Activated CD8-positive, alpha-beta T cell treated with anti-CD3 and anti-CD28 coated beads for 36 hours (primary cell): ENCODE measurements around the gene ARHGDIA. TPM values are rescaled to one million over a fixed set of nuclear protein-coding genes. Genes with fewer than 3 reads are reported as not detected.

Experiments used
- ATAC-seq: fragments of 200-7000 bp; cut with Tn5 transposase; one replicate; pipeline ENCODE4 v1.10.0; 2021; ENCODE audit warnings: mild to moderate bottlenecking, moderate library complexity
- CTCF ChIA-PET: fragments of 350-600 bp; sonication (Branson Sonifier 250); formaldehyde crosslinking; loops from one replicate; lab custom pipeline; 2021; ENCODE audit warnings: antibody characterized with exemption; lab: Charles Lee
- POLR2A ChIA-PET: fragments of 350-600 bp; sonication (Branson Sonifier 250); formaldehyde crosslinking; loops from one replicate; lab custom pipeline; 2021; ENCODE audit warnings: antibody characterized with exemption; lab: Charles Lee
- DNase-seq: peaks from one replicate; pipeline ENCODE4 v3.0.0-alpha.2; 2020
- H3K27ac Mint-ChIP-seq: one replicate; pipeline ENCODE4 v1.8.0; 2021; ENCODE audit warnings: mild to moderate bottlenecking, mixed read lengths
- H3K27me3 Mint-ChIP-seq: one replicate; pipeline ENCODE4 v1.8.0; 2021; ENCODE audit warnings: mixed read lengths
- H3K36me3 Mint-ChIP-seq: one replicate; pipeline ENCODE4 v1.8.0; 2021; ENCODE audit warnings: low read depth, mixed read lengths
- H3K4me1 Mint-ChIP-seq: one replicate; pipeline ENCODE4 v1.8.0; 2021; ENCODE audit warnings: low read depth, mixed read lengths
- H3K4me3 Mint-ChIP-seq: one replicate; pipeline ENCODE4 v1.8.0; 2021; ENCODE audit warnings: mild to moderate bottlenecking, moderate library complexity, mixed read lengths
- H3K9me3 Mint-ChIP-seq: one replicate; pipeline ENCODE4 v1.8.0; 2021; ENCODE audit warnings: mixed read lengths
- intact Hi-C: fragments of 100-400 bp; cut with micrococcal nuclease; formaldehyde crosslinking; loops from one replicate; pipeline ENCODE4 v1.10.0; 2022
- total RNA-seq, 2 experiments: library from RNA; stranded (reverse); gene quantifications; one replicate each; pipeline ENCODE4 v1.2.3, GENCODE V29; 2021
- TF ChIP-seq, protein P1 (sequence below): fragments of 200-600 bp; IDR thresholded peaks from one replicate; pipeline ENCODE4 v1.8.0; 2022; ENCODE audit warnings: antibody characterized with exemption, mild to moderate bottlenecking

The ARHGDIA gene
- total RNA-seq, 2 experiments from 2014 or later: 450 to 470 TPM

DNA sequence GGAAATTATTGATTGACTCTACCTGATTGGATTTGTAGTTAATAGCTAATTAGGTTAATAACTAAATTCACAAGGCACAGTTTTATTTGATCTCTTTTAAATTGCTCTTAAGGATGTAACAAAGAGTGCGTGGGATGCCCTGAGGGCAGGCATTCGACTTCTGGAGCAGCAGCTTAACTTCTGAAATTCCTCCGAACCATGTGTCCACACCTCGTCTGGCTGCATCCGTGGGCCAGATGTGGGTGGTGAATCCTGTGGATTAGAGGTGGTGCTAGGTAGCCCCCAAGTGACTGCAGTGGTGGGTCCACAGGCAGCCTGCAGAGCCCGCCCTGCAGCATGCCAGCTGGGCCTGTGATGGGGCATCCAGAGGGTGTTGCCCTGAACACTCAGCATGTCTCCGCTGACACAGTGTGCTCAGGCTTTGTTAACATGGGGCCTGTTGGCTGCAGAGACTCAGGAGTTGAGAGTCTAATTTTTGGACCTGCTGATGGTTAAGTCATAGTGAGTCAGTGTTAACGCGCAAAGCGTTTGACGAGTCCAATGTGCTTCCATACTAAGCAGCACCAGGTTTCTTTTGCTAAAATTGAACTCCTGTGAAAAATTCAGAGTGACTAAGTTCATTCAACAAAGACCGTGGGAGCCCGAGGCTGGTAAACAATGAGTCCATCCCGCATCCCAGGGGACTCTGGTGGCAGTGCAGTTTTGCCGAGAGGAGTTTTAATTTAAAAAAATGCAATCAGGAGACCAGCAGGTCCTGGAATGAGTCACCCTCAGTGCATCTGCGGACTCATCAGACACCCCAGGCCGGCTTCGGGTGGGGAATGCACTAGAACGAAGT lies 27.1 kb upstream of the ARHGDIA start:
- ATAC-seq (no peak), DNase-seq (no peak)
- CTCF ChIA-PET: interaction anchor here (1.4 kb wide), 1 partner anchor 19 kb away, joined by 4 read pairs; no protein-coding TSS in a partner anchor
- peaks cover 16% of the 10 kb centered on the region for H3K36me3 Mint-ChIP-seq
- TF ChIP-seq, protein P1, sequence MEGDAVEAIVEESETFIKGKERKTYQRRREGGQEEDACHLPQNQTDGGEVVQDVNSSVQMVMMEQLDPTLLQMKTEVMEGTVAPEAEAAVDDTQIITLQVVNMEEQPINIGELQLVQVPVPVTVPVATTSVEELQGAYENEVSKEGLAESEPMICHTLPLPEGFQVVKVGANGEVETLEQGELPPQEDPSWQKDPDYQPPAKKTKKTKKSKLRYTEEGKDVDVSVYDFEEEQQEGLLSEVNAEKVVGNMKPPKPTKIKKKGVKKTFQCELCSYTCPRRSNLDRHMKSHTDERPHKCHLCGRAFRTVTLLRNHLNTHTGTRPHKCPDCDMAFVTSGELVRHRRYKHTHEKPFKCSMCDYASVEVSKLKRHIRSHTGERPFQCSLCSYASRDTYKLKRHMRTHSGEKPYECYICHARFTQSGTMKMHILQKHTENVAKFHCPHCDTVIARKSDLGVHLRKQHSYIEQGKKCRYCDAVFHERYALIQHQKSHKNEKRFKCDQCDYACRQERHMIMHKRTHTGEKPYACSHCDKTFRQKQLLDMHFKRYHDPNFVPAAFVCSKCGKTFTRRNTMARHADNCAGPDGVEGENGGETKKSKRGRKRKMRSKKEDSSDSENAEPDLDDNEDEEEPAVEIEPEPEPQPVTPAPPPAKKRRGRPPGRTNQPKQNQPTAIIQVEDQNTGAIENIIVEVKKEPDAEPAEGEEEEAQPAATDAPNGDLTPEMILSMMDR: no peak
- no peak overlapping the region for H3K27ac Mint-ChIP-seq
- H3K4me3 Mint-ChIP-seq: no peak overlapping the region
- peaks cover 6% of the 10 kb centered on the region for H3K27me3 Mint-ChIP-seq
- POLR2A ChIA-PET: interaction anchor here (0.6 to 1.8 kb wide), 5 partner anchors 11 to 587 kb away, joined by 3 to 5 read pairs (median 3); no protein-coding TSS in a partner anchor
- intact Hi-C loops: no loop called here
- H3K4me1 Mint-ChIP-seq: peaks cover 4% of the 10 kb centered on the region
- no peaks in the 10 kb centered on the region for H3K9me3 Mint-ChIP-seq

DNA sequence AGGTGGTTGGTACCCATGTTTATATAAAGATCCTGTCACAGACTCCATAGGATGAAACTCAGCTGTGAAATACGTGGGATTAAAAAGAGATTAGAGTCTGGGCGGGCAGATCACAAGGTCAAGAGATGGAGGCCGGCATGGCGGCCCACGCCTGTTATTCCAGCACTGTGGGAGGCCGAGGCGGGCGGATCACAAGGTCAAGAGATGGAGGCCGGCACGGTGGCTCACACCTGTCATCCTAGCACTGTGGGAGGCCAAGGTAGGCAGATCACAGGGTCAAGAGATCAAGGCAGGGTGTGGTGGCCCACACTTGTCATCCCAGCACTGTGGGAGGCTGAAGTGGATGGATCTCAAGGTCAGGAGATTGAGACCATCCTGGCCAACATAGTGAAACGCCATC lies 24.3 kb upstream of the ARHGDIA start:
- no peaks in the 10 kb centered on the region for H3K27me3 Mint-ChIP-seq
- no peak overlapping the region for H3K4me3 Mint-ChIP-seq
- TF ChIP-seq, protein P1: no peak
- H3K9me3 Mint-ChIP-seq: no peaks in the 10 kb centered on the region
- intact Hi-C loops: no loop called here
- no peak overlapping the region for H3K27ac Mint-ChIP-seq
- no peak for ATAC-seq
- ChIA-PET POLR2A (interaction anchor here (1.4 kb wide), 1 partner anchor 10 kb away, joined by 4 read pairs; no protein-coding TSS in a partner anchor), CTCF (no interaction called here)
- no peak for DNase-seq
- H3K4me1 Mint-ChIP-seq: peaks cover 5% of the 10 kb centered on the region
- H3K36me3 Mint-ChIP-seq: peaks cover 25% of the 10 kb centered on the region

DNA sequence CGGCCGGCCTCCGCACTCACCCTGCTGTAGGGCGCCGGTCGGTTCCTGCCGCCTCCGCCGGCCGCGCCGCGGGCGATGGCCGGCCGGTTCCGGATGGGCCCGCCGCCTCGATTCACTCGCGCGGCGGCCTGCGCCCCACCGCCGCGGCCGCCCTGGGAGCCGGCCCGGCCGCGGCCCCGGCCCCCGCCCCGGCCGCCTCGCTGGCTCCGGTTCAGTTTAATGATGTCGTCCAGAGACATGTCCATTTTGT lies 20.1 kb upstream of the ARHGDIA start:
- Mint-ChIP-seq H3K4me1 (peaks cover 15% of the 10 kb centered on the region), H3K36me3 (peaks cover 48% of the 10 kb centered on the region), H3K27ac (peak overlapping the region; percentile 99), H3K27me3 (no peaks in the 10 kb centered on the region), H3K9me3 (no peaks in the 10 kb centered on the region), H3K4me3 (peak overlapping the region; percentile 89)
- POLR2A ChIA-PET: interaction anchor here (0.9 to 3.0 kb wide), 6 partner anchors 11 to 37 kb away, joined by 3 to 23 read pairs (median 4); partner anchors contain the start of genes ARHGDIA, MAFG and NPB
- intact Hi-C loops: no loop called here
- CTCF ChIA-PET: no interaction called here
- TF ChIP-seq, protein P1: no peak
- ATAC-seq (no peak), DNase-seq (no peak)

DNA sequence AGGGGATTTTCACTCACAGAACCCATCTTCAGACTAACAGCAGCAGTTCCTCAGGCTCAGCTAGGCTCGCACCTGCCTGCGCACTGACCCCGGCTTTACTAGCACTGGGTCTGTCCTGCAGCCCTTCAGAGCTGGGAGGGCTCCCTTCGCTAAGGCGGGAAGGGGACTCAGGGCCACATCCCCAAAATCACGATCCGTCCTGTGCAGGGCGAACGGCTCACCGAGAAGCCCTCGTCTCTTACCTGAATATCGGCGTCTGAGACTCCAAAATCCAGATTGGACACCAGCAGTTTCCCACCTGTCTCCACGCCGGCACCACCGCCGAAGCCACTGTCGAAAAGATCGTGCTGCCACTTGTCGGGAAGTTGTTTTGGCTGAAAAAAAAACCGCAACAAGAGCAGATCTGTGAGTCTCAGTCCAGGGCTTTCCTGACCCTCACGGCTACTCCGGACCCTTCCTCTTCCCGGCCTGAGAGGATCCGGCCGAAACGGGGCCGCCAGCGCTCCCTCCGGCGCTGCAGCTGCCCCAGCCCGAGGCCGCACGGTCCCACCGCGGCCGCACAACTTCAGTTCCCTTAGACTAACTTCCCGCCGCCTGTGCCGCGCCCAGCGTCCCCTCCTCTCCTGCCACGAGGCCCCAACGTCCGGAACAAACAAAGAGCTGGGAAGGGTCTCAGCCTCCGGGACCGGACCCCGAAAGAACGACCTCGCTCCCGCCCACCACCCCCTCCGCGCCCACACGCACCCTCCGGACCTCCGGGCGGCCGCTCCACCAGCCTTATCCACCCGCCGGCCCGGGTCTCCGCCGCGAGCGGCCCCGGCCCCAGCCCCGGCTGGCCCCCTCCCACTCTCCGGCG lies 19.5 kb upstream of the ARHGDIA start:
- ChIA-PET CTCF (interaction anchor here (1.4 kb wide), 1 partner anchor 15 kb away, joined by 3 read pairs; no protein-coding TSS in a partner anchor), POLR2A (interaction anchor here (0.9 to 3.1 kb wide), 6 partner anchors 12 to 21 kb away, joined by 3 to 23 read pairs (median 9); partner anchors contain the start of genes ARHGDIA and NPB)
- Mint-ChIP-seq H3K9me3 (no peaks in the 10 kb centered on the region), H3K4me3 (peak overlapping the region; percentile 85), H3K27ac (peak overlapping the region; percentile 94), H3K4me1 (peaks cover 15% of the 10 kb centered on the region), H3K27me3 (no peaks in the 10 kb centered on the region), H3K36me3 (peaks cover 53% of the 10 kb centered on the region)
- no peak for ATAC-seq
- intact Hi-C loops: no loop called here
- TF ChIP-seq, protein P1: no peak
- peak; percentile 41 for DNase-seq
